Endothelial cell of umbilical vein (primary cell): Measurements from ENCODE around the gene KAZN. TPM values are rescaled to one million over a fixed set of nuclear protein-coding genes. Genes with fewer than 3 reads are reported as not detected.

Source experiments
- BruUV-seq: library from RNA; stranded (reverse); fragments of 400-500 nt; replicated peaks from 2 replicates; lab custom pipeline; 2021; lab: Mats Ljungman, UMichigan
- CTCF ChIA-PET: fragments of 300-600, 350-600 bp; sonication (Branson Sonifier 250); formaldehyde crosslinking; loops from one replicate; lab custom pipeline; 2021; ENCODE audit warnings: antibody characterized with exemption, inconsistent platforms; lab: Charles Lee
- POLR2A ChIA-PET: fragments of 300-600, 350-600 bp; sonication (Branson Sonifier 250); formaldehyde crosslinking; loops from one replicate; lab custom pipeline; 2021; ENCODE audit warnings: antibody characterized with exemption, inconsistent platforms; lab: Charles Lee
- DNase-seq: peaks from one replicate; pipeline ENCODE4 v3.0.0-alpha.2; 2011; ENCODE audit warnings: low read depth, low spot score
- FAIRE-seq: peaks from 2 replicates; lab custom pipeline; 2011; peaks lifted over from hg19 to GRCh38; lab: Jason Lieb, UNC
- H2AFZ ChIP-seq: 2 replicates; pipeline ENCODE4 v1.6.0; 2012; ENCODE audit warnings: low read depth, low read length, control low read depth, inconsistent platforms
- H3K27ac ChIP-seq: 2 replicates; pipeline ENCODE4 v1.5.1; 2011; ENCODE audit warnings: low read depth, mild to moderate bottlenecking, control low read depth, low read length, moderate library complexity; ENCODE audit not compliant: insufficient read depth
- H3K27me3 ChIP-seq, 2 experiments: 2 replicates each; pipeline versions ENCODE4 v1.6.0 to v1.6.1; 2011; ENCODE audit warnings: low read length in 2 of 2, mixed read lengths in 1 of 2; ENCODE audit not compliant: control insufficient read depth in 2 of 2, insufficient read depth in 2 of 2
- H3K36me3 ChIP-seq, 2 experiments: 2 replicates in 1 of 2; 3 replicates in 1 of 2; pipeline ENCODE4 v1.5.1; 2011; ENCODE audit warnings: low read length in 2 of 2, mild to moderate bottlenecking in 1 of 2, moderate library complexity in 1 of 2; ENCODE audit not compliant: control insufficient read depth in 2 of 2, insufficient read depth in 2 of 2; ENCODE audit errors: extremely low read depth in 1 of 2
- H3K4me1 ChIP-seq: 3 replicates; pipeline ENCODE4 v1.5.1; 2011; ENCODE audit warnings: mild to moderate bottlenecking, low read length; ENCODE audit not compliant: control insufficient read depth, insufficient read depth; ENCODE audit errors: extremely low read depth
- H3K4me2 ChIP-seq: 2 replicates; pipeline ENCODE4 v1.6.1; 2011; ENCODE audit warnings: low read length, control low read depth, mixed read lengths; ENCODE audit not compliant: insufficient read depth
- H3K4me3 ChIP-seq, 3 experiments: fragments of 200-600 bp in 1 of 3; sonication (generic), shearing (Covaris generic) in 1 of 3; replicated peaks in 1 of 3; 2 replicates each; pipeline ENCODE4 v1.5.1; 2011 to 2016; ENCODE audit warnings: control low read depth in 3 of 3, low read length in 3 of 3, mild to moderate bottlenecking in 2 of 3, inconsistent platforms in 1 of 3, low read depth in 1 of 3, moderate library complexity in 1 of 3; ENCODE audit not compliant: insufficient read depth in 1 of 3
- H3K79me2 ChIP-seq: 2 replicates; pipeline ENCODE4 v1.6.0; 2012; ENCODE audit warnings: low read length, inconsistent platforms; ENCODE audit not compliant: control insufficient read depth, insufficient read depth
- H3K9ac ChIP-seq: replicated peaks from 2 replicates; pipeline ENCODE3; 2011; ENCODE audit warnings: low read length, control low read depth; ENCODE audit not compliant: insufficient read depth; ENCODE audit errors: extremely low read depth
- H3K9me1 ChIP-seq: replicated peaks from 3 replicates; pipeline ENCODE4 v1.6.0; 2011; ENCODE audit warnings: mild to moderate bottlenecking, low read length; ENCODE audit not compliant: control insufficient read depth, insufficient read depth; ENCODE audit errors: extremely low read depth
- H3K9me3 ChIP-seq: replicated peaks from 2 replicates; pipeline ENCODE4 v1.5.1; 2012; ENCODE audit warnings: low read length, inconsistent platforms; ENCODE audit not compliant: control insufficient read depth, insufficient read depth
- H4K20me1 ChIP-seq: replicated peaks from 2 replicates; pipeline ENCODE3; 2011; ENCODE audit warnings: mild to moderate bottlenecking, low read length; ENCODE audit not compliant: control insufficient read depth, insufficient read depth; ENCODE audit errors: extremely low read depth
- EZH2 ChIP-seq: IDR thresholded peaks from 2 replicates; pipeline ENCODE4 v1.6.1; 2012; ENCODE audit warnings: borderline replicate concordance, low read depth, mild to moderate bottlenecking, moderate library complexity, low read length, inconsistent platforms; ENCODE audit not compliant: severe bottlenecking
- FOS ChIP-seq: IDR thresholded peaks from 2 replicates; pipeline ENCODE4 v1.6.1; 2011; ENCODE audit warnings: mild to moderate bottlenecking, low read length, moderate library complexity, borderline replicate concordance; ENCODE audit not compliant: insufficient read depth
- GATA2 ChIP-seq: IDR thresholded peaks from 2 replicates; pipeline ENCODE4 v1.7.0; 2011; ENCODE audit warnings: low read depth, mild to moderate bottlenecking, moderate library complexity, mixed read lengths, low read length; ENCODE audit not compliant: insufficient read length, insufficient read depth
- JUN ChIP-seq: IDR thresholded peaks from 2 replicates; pipeline ENCODE4 v1.6.1; 2011; ENCODE audit warnings: borderline replicate concordance, low read depth; ENCODE audit not compliant: insufficient read length, insufficient read depth
- MYC ChIP-seq: IDR thresholded peaks from one replicate; pipeline ENCODE4 v1.6.1; 2011; ENCODE audit warnings: mild to moderate bottlenecking, low read depth, low read length
- POLR2A ChIP-seq: IDR thresholded peaks from 2 replicates; pipeline ENCODE4 v1.6.1; 2012; ENCODE audit warnings: low read depth, mild to moderate bottlenecking, control low read depth, low read length
- POLR2AphosphoS5 ChIP-seq: IDR thresholded peaks from 2 replicates; pipeline ENCODE4 v1.6.1; 2012; ENCODE audit warnings: low read depth, mild to moderate bottlenecking, control low read depth, low read length, moderate library complexity; ENCODE audit not compliant: insufficient read depth
- dilution Hi-C: fragments of 300-500 bp; cut with MboI; formaldehyde crosslinking; loops from one replicate; pipeline ENCODE4 v1.15.0; 2019; ENCODE audit warnings: low sequenced_read_pairs; ENCODE audit not compliant: extremely low pct_ligation_motif_present
- intact Hi-C: fragments of 100-400 bp; cut with micrococcal nuclease; formaldehyde crosslinking; loops from one replicate; pipeline ENCODE4 v1.10.0; 2022
- polyA plus RNA-seq, 4 experiments: library from polyadenylated mRNA; depleted of rRNA in 3 of 4; stranded (reverse) in 3 of 4; unstranded in 1 of 4; fragments of >200 nt; gene quantifications; 2 replicates each; pipeline versions ENCODE4 v1.2.1 to v1.2.3, GENCODE V29; 2011 to 2012; ENCODE audit warnings: missing spikeins in 1 of 4
- total RNA-seq: library from RNA; stranded (reverse); gene quantifications from 2 replicates; pipeline ENCODE4 v1.2.3, GENCODE V29; 2021
- TF ChIP-seq, protein P1 (sequence below): IDR thresholded peaks from 2 replicates; pipeline ENCODE4 v1.6.1; 2011; ENCODE audit not compliant: insufficient read depth, insufficient read length
- TF ChIP-seq, protein P2 (sequence below), 2 donors: IDR thresholded peaks; 1 replicate in 1 of 2; 2 replicates in 1 of 2; pipeline ENCODE4 v1.5.1; 2011; ENCODE audit warnings: low read length in 2 of 2, mild to moderate bottlenecking in 2 of 2, moderate library complexity in 2 of 2, control low read depth in 1 of 2, inconsistent platforms in 1 of 2, low read depth in 1 of 2; ENCODE audit not compliant: insufficient read depth in 1 of 2; ENCODE audit errors: extremely low read depth in 1 of 2

The KAZN gene
- total and polyA plus RNA-seq, 2 donors (not counting 3 experiments of a cell fraction or from before 2014, with no cell fraction given) = 1.6 to 5.8 TPM

DNA sequence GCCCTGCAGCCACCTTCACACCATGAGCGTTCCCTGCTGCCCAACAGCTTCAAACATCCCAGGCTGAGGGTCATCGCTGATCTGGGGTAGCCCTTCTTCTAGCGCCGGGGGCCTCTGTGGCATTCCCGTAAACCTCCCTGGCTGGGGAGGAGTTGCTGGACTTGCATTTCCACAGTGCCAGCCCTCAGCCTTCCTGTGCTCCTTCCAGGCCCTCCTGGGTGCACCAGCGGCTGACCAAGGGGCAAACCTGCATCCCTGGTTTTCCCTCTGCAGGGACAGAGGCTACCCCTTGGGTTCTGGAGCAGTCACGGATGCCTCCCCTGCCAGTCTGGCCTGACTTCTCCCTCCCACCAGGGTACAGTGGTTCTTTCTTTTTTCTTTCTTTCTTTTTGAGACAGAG lies 336.4 kb downstream of the KAZN start:
- ChIA-PET POLR2A (no interaction called here), CTCF (no interaction called here)
- intact Hi-C loops (no loop called here), dilution Hi-C loops (no loop called here)
- TF ChIP-seq POLR2AphosphoS5 (no peak), MYC (no peak), JUN (no peak), FOS (no peak), EZH2 (no peak), POLR2A (no peak), GATA2 (no peak)
- TF ChIP-seq, protein P1, sequence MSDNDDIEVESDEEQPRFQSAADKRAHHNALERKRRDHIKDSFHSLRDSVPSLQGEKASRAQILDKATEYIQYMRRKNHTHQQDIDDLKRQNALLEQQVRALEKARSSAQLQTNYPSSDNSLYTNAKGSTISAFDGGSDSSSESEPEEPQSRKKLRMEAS = no peak
- TF ChIP-seq, protein P2, sequence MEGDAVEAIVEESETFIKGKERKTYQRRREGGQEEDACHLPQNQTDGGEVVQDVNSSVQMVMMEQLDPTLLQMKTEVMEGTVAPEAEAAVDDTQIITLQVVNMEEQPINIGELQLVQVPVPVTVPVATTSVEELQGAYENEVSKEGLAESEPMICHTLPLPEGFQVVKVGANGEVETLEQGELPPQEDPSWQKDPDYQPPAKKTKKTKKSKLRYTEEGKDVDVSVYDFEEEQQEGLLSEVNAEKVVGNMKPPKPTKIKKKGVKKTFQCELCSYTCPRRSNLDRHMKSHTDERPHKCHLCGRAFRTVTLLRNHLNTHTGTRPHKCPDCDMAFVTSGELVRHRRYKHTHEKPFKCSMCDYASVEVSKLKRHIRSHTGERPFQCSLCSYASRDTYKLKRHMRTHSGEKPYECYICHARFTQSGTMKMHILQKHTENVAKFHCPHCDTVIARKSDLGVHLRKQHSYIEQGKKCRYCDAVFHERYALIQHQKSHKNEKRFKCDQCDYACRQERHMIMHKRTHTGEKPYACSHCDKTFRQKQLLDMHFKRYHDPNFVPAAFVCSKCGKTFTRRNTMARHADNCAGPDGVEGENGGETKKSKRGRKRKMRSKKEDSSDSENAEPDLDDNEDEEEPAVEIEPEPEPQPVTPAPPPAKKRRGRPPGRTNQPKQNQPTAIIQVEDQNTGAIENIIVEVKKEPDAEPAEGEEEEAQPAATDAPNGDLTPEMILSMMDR (IDR thresholded peaks at IDR 0.05; ENCODE audit: extremely low read depth in 1 of 2, insufficient read depth in 1 of 2, low read depth in 1 of 2, low read length in 2 of 2) = no peak
- Histone ChIP-seq H3K9me1 (no peaks in the 10 kb centered on the region), H2AFZ (no peak overlapping the region), H4K20me1 (no peaks in the 10 kb centered on the region), H3K4me3 (no peak overlapping the region), H3K79me2 (no peaks in the 10 kb centered on the region), H3K9me3 (no peaks in the 10 kb centered on the region), H3K4me1 (no peaks in the 10 kb centered on the region), H3K27ac (no peak overlapping the region), H3K4me2 (no peak overlapping the region), H3K9ac (no peak overlapping the region), H3K27me3 (no peaks in the 10 kb centered on the region), H3K36me3 (no peaks in the 10 kb centered on the region)
- BruUV-seq = no TSS peak
- DNase-seq (no peak), FAIRE-seq (no peak)
